Melanocyte of skin (primary cell): Measurements from ENCODE around the gene CDC20. TPM values are rescaled to one million over a fixed set of nuclear protein-coding genes. Genes with fewer than 3 reads are reported as not detected.

Experiments
- total RNA-seq, 2 donors: library from RNA; depleted of rRNA; stranded (reverse); fragments of >200 nt; gene quantifications; 2 replicates each; pipeline ENCODE4 v1.2.3, GENCODE V29; 2012

CDC20 gene
- 100 to 1,000 TPM in 1 of 2 donors, 10 to 100 TPM in 1; 39.6 to 135 TPM for total RNA-seq

DNA sequence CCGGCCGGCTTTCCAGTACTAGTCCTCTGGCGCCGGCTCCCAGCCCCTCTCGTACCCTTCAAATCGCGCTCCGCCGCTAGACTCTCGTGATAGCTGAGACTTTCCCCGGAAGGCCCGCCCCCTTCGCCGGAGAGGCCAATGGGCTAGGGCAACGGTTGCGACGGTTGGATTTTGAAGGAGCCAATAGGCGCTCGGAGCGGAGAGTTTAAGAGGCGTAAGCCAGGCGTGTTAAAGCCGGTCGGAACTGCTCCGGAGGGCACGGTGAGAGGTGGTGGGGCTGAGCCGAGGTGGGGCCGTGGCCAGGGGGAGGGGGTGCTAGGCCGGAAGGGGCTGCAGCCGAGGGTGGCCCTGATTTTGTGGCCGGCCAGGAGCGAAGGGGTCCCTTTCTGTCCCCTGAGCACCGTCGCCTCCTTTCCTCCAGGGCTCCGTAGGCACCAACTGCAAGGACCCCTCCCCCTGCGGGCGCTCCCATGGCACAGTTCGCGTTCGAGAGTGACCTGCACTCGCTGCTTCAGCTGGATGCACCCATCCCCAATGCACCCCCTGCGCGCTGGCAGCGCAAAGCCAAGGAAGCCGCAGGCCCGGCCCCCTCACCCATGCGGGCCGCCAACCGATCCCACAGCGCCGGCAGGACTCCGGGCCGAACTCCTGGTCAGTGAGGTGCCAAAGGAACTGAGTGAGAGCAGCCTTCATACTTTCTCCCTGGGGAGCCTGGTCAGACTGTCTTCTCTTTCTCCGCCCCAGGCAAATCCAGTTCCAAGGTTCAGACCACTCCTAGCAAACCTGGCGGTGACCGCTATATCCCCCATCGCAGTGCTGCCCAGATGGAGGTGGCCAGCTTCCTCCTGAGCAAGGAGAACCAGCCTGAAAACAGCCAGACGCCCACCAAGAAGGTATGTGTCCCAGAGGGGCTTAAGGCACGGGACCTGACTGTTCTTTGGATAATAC is at the start of gene CDC20:
CDC20 (plus strand) TSS at position 236 of the 948 bp plus-strand sequence; CDS start at position 471, 235 bp downstream.

DNA sequence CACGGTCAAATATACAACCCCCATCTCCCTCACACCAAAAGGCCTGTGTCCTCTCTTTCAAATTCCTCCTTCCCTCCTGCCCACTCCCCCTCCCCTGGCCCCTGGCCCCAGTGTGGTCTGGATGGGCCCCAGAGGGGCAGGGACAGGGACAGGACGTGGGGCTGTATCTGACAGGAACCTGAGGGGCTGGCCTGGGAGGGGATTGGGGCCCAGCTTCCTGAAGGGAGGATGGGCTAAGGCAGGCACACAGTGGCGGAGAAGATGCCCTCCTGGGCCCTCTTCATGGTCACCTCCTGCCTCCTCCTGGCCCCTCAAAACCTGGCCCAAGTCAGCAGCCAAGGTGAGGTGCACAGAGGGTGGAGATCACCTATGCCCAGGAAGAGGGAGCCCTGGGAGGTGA is 21.2 kb upstream of the CDC20 start, which contains the start of gene MPL:
MPL (plus strand) TSS at position 231 of the 400 bp plus-strand sequence; CDS start at position 262, 31 bp downstream.

DNA sequence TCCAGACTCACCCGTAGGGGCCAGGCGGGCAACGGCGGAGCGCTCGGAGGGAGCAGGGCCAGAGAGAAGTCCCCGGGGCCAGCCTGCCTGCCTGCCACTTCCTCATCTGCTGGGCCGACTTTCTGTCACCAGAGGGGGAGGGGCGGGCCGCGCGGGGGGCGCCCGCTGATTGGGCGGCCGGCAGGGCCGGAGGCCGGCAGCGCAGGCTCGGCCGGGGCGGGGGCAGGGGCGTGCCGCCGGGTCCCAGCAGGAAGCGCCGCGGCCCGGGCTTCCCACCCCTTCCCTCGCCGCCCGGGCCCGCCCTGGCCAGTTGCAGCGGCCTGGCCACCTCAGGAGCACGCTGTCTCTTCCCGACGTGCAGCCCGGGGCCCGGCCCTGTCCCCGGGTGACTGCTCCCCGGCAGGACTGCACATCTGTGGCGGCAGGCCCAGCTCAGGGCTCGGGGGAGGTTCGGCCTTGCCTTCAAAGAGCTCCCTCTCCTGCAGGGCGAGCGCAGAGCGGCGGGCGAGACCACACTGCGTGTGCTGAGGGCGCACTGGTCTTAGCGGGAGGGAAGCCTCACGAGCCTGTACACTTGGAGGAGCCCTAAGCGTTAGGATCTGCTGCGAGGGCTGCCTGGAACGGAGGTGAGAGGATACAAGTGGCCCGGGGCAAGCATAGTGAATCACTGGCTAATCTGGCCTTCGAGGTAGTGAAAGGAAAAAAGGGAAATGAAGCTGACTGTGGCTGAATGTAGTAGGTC is 9.3 kb downstream of the CDC20 start, which contains the start of gene ELOVL1:
ELOVL1 (minus strand) TSS at position 108 of the 742 bp plus-strand sequence. CDS start 2,402 bp downstream, outside the sequence.

DNA sequence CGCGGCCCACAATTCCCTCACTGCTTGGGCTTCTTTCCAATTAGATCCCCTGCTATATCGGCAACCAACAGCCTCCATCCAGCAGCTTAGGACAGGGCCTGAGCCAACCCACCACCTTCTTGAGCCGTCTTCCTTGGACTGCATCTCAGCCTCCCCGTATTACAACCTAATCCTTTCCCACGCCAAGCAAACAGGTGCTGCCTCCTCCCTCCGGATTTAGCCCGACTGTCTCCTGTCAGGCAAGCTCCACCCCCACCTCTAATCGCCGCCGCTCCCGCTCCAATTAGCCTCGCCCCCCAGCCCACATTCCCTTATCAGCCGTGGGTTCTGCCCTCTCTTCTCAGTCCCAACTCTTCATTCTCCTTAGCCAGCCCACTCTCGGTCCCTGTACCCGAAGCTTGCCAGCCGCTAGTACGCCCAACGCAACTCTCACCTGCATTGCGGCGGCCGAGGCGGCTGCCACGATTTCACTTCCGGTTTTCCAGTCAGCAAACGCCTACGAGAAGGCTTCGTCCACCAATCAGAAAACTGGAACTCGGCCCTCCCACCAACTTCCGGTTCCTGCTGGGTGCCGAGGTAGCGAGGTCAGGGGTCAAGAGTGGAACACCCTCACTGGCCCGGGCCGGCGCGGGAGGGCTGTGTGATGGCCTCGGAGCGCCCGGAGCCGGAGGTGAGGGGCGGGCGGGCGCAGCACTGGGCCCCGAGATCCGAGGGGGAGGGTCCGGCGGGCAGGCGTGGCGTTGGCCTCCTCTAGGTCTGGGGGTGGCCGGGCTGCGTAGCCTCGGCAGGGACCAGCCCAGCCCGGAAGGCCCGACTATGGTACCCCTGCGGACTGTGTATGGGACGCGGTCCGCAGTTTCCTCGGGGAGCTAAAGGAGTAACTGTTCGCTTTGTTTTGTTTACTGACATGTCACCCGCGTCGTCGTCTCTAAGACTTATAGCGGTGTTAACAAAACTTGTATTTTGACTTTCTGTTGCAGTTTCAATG is 30.8 kb downstream of the CDC20 start, which contains the start of the genes MED8 and SZT2:
MED8 (minus strand) TSS at position 475 of the 988 bp plus-strand sequence; CDS start at position 439, 36 bp downstream.
SZT2 (plus strand) TSS at position 574 of the 988 bp plus-strand sequence; CDS start at position 644, 70 bp downstream.

Other genes starting within 250 kb of the CDC20 start
- 100 to 1,000 TPM in 1 of 2 donors, 10 to 100 TPM in 1; 55.4 to 108 TPM for gene EBNA1BP2, start 186.7 kb upstream of the CDC20 start, total RNA-seq
- gene CFAP57, start 186.7 kb upstream of the CDC20 start, total RNA-seq = not detected
- not detected for gene TMEM125, start 89.0 kb upstream of the CDC20 start, total RNA-seq
- not detected for gene C1orf210, start 73.4 kb upstream of the CDC20 start, total RNA-seq
- not detected for gene TIE1, start 58.0 kb upstream of the CDC20 start, total RNA-seq
- not detected for gene MPL, start 21.2 kb upstream of the CDC20 start, total RNA-seq
- 10 to 100 TPM; 43.4 to 54.3 TPM for gene ELOVL1, start 9.0 kb downstream of the CDC20 start, total RNA-seq
- gene MED8, start 30.8 kb downstream of the CDC20 start, total RNA-seq = 10 to 100 TPM; 39.6 to 57.3 TPM
- gene SZT2, start 30.9 kb downstream of the CDC20 start, total RNA-seq = 10 to 100 TPM; 23.6 to 34.1 TPM
- 10 to 100 TPM; 14.3 to 16.2 TPM for gene HYI, start 95.0 kb downstream of the CDC20 start, total RNA-seq
- 1 to 10 TPM; 1.7 to 6.7 TPM for gene PTPRF, start 171.9 kb downstream of the CDC20 start, total RNA-seq